ENCODE measurements around the gene SBK3.

DNA sequence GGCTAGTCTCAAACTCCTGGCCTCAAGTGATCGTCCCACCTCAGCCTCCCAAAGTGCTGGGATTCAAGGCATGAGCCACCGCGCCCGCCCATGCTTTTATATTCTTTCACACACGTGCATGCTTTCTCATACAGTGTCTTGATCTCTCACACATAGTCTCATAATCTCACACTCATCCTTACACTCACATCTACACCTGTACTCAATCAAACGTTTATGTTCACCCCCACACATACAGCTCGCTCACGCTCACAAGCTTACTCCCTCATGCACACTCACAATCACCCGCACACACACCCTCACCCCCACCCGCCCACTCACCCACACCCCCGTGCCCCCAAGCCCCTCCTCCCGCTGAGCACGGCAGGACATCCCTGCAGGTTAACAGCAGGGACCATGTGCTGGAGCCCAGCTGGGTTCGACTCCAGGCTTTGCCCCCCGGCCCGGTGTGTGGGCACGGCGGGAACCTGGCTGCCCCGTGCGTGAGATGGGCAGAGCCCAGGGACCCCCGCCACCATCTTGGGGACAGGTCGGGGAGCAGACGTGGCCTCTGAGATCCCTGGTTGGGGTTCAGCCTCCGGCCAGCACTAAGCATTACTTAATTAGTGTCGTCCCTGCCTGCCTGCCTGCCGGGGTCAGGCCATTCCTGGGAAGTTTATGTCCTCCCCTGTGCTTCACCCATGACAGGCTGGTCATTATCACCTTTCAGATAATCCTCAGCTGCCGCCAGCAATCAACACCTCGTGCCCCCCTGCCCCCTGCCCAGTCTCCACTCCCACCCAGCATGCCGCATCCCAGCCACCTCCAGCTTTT lies 19.8 kb downstream of the SBK3 start:
- TF ChIP-seq, protein P1, sequence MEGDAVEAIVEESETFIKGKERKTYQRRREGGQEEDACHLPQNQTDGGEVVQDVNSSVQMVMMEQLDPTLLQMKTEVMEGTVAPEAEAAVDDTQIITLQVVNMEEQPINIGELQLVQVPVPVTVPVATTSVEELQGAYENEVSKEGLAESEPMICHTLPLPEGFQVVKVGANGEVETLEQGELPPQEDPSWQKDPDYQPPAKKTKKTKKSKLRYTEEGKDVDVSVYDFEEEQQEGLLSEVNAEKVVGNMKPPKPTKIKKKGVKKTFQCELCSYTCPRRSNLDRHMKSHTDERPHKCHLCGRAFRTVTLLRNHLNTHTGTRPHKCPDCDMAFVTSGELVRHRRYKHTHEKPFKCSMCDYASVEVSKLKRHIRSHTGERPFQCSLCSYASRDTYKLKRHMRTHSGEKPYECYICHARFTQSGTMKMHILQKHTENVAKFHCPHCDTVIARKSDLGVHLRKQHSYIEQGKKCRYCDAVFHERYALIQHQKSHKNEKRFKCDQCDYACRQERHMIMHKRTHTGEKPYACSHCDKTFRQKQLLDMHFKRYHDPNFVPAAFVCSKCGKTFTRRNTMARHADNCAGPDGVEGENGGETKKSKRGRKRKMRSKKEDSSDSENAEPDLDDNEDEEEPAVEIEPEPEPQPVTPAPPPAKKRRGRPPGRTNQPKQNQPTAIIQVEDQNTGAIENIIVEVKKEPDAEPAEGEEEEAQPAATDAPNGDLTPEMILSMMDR (IDR thresholded peaks at IDR 0.05), result no peak
- no peak for TF ChIP-seq POLR2A (IDR thresholded peaks at IDR 0.05)

Measured in esophagus squamous epithelium (tissue), 4 donors.